GM23338 (cell line): ENCODE data around the gene AFF2. TPM values are rescaled to one million over a fixed set of nuclear protein-coding genes. Genes with fewer than 3 reads are reported as not detected.

Experiments
- ATAC-seq: fragments of 200-7000 bp; cut with Tn5 transposase; 3 replicates; pipeline ENCODE4 v1.9.1; 2020
- DNase-seq: peaks from one replicate; pipeline ENCODE4 v3.0.0-alpha.2; 2015; ENCODE audit warnings: low spot score
- H2AFZ ChIP-seq: fragments of 200-600 bp; sonication (generic); 2 replicates; pipeline ENCODE4 v1.8.0; 2016; ENCODE audit warnings: antibody characterized with exemption, mild to moderate bottlenecking, moderate library complexity
- H3F3A ChIP-seq: fragments of 200-600 bp; sonication (generic); replicated peaks from 2 replicates; pipeline ENCODE4 v1.8.0; 2017; ENCODE audit warnings: antibody characterized with exemption, mixed run types, low read depth
- H3K27ac ChIP-seq: fragments of 200-600 bp; sonication (generic); 2 replicates; pipeline ENCODE4 v1.6.1; 2016; ENCODE audit warnings: low read depth
- H3K27me3 ChIP-seq: fragments of 200-600 bp; sonication (generic); 2 replicates; pipeline ENCODE4 v1.8.0; 2016; ENCODE audit warnings: mild to moderate bottlenecking, mixed run types, moderate library complexity; ENCODE audit not compliant: insufficient read depth
- H3K36me3 ChIP-seq: fragments of 200-600 bp; sonication (generic); 2 replicates; pipeline ENCODE4 v1.8.0; 2016; ENCODE audit warnings: mild to moderate bottlenecking; ENCODE audit not compliant: insufficient read depth
- H3K4me1 ChIP-seq: fragments of 200-600 bp; sonication (generic); 2 replicates; pipeline ENCODE4 v1.8.0; 2016; ENCODE audit warnings: mild to moderate bottlenecking, moderate library complexity; ENCODE audit not compliant: insufficient read depth
- H3K4me2 ChIP-seq: fragments of 200-600 bp; sonication (generic); 2 replicates; pipeline ENCODE4 v1.7.1; 2017; ENCODE audit warnings: mixed run types
- H3K4me3 ChIP-seq: fragments of 200-600 bp; sonication (generic); 2 replicates; pipeline ENCODE4 v1.6.1; 2016; ENCODE audit warnings: mixed run types
- H3K79me2 ChIP-seq: fragments of 200-600 bp; sonication (generic); replicated peaks from 2 replicates; pipeline ENCODE4 v1.8.0; 2017; ENCODE audit warnings: mild to moderate bottlenecking; ENCODE audit not compliant: insufficient read depth
- H3K9me2 ChIP-seq: fragments of 200-600 bp; sonication (generic); 2 replicates; pipeline ENCODE4 v1.8.0; 2017; ENCODE audit not compliant: insufficient read depth
- H4K20me1 ChIP-seq: fragments of 200-600 bp; sonication (generic); replicated peaks from 2 replicates; pipeline ENCODE4 v1.8.0; 2017; ENCODE audit warnings: mild to moderate bottlenecking; ENCODE audit not compliant: insufficient read depth
- H3K27ac Mint-ChIP-seq: 2 replicates; pipeline ENCODE4 v1.8.0; 2020; ENCODE audit warnings: inconsistent platforms, mild to moderate bottlenecking, moderate library complexity, mixed read lengths
- H3K27me3 Mint-ChIP-seq: 3 replicates; pipeline ENCODE4 v1.8.0; 2022; ENCODE audit warnings: low read depth, mild to moderate bottlenecking, moderate library complexity, mixed read lengths, inconsistent platforms; ENCODE audit not compliant: insufficient read depth, poor library complexity
- H3K36me3 Mint-ChIP-seq: 3 replicates; pipeline ENCODE4 v1.8.0; 2021; ENCODE audit warnings: low read depth, mild to moderate bottlenecking, inconsistent platforms, moderate library complexity, mixed read lengths
- H3K4me1 Mint-ChIP-seq: 3 replicates; pipeline ENCODE4 v1.8.0; 2020; ENCODE audit warnings: mild to moderate bottlenecking, inconsistent platforms, mixed read lengths
- H3K4me3 Mint-ChIP-seq: 3 replicates; pipeline ENCODE4 v1.8.0; 2021; ENCODE audit warnings: moderate library complexity, mild to moderate bottlenecking, inconsistent platforms, mixed read lengths
- H3K9me3 Mint-ChIP-seq: 3 replicates; pipeline ENCODE4 v1.8.0; 2020; ENCODE audit warnings: moderate library complexity, mild to moderate bottlenecking, inconsistent platforms, mixed read lengths
- CREB1 ChIP-seq: fragments of 250-450 bp; sonication (Bioruptor Pico); IDR thresholded peaks from 2 replicates; pipeline ENCODE4 v1.5.0; 2020; ENCODE audit warnings: low read depth, mild to moderate bottlenecking, moderate library complexity
- CTCF ChIP-seq, 2 experiments: fragments of 200-600 bp in 1 of 2; sonication (generic) in 1 of 2; conservative IDR thresholded peaks; 2 replicates each; pipeline versions ENCODE4 v1.5.1 to v1.6.1; 2016 to 2017; ENCODE audit warnings: antibody characterized with exemption in 2 of 2, low read depth in 2 of 2, mild to moderate bottlenecking in 2 of 2, moderate library complexity in 1 of 2
- EZH2 ChIP-seq: fragments of 200-600 bp; sonication (generic); IDR thresholded peaks from one replicate; pipeline ENCODE4 v1.8.0; 2017; ENCODE audit warnings: antibody characterized with exemption, mild to moderate bottlenecking, low read depth; ENCODE audit not compliant: unreplicated experiment
- JUNB ChIP-seq: IDR thresholded peaks from one replicate; pipeline ENCODE4 v1.6.1; 2016; ENCODE audit warnings: antibody characterized with exemption; ENCODE audit not compliant: unreplicated experiment
- ZNF114 ChIP-seq: fragments of 250-450 bp; sonication (Bioruptor Pico); IDR thresholded peaks from 2 replicates; pipeline ENCODE4 v1.5.0; 2020; ENCODE audit warnings: mild to moderate bottlenecking, moderate library complexity
- ZNF462 ChIP-seq: fragments of 250-450 bp; sonication (Bioruptor Pico); IDR thresholded peaks from 2 replicates; pipeline ENCODE4 v1.5.0; 2020; ENCODE audit warnings: mild to moderate bottlenecking, moderate library complexity
- polyA plus RNA-seq: library from polyadenylated mRNA; unstranded; fragments of >200 nt; fragmentation: Nextera tagmentation; extraction: Ambion mirVana; gene quantifications from 2 replicates; pipeline ENCODE4 v1.2.1, GENCODE V29; 2016
- total RNA-seq: library from RNA; depleted of rRNA; stranded (reverse); fragments of >200 nt; shearing (Covaris generic); gene quantifications from 2 replicates; pipeline ENCODE4 v1.2.3, GENCODE V29; 2014
- TF ChIP-seq, protein P1 (sequence below): IDR thresholded peaks from one replicate; pipeline ENCODE4 v1.6.1; 2018; ENCODE audit warnings: antibody characterized with exemption; ENCODE audit not compliant: unreplicated experiment
- TF ChIP-seq, protein P2 (sequence below): IDR thresholded peaks from 2 replicates; pipeline ENCODE4 v1.6.1; 2016; ENCODE audit warnings: antibody characterized with exemption

Gene AFF2
- total and polyA plus RNA-seq, 2 experiments from 2014 or later = 1.6 to 5.8 TPM

DNA sequence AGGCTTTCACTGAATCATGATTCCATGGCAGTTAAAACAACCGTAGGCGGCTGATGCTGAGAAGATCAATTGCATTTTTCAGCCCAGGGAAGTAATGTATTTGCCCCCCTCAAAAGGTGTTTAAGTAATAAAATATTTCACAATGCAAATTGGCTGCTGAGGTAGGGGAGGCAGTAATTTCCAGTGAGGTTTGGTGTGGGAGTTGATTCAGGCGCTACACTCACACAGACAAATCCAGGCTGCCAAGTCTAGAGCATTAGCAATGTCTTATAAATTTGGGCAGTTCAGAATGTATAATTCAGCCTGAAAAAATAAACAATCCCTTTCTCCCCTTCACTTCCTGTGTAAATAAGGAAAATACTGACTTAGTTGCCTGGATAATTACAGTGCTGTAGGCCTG is 543.0 kb downstream of the AFF2 start (continued):
- TF ChIP-seq, protein P1, sequence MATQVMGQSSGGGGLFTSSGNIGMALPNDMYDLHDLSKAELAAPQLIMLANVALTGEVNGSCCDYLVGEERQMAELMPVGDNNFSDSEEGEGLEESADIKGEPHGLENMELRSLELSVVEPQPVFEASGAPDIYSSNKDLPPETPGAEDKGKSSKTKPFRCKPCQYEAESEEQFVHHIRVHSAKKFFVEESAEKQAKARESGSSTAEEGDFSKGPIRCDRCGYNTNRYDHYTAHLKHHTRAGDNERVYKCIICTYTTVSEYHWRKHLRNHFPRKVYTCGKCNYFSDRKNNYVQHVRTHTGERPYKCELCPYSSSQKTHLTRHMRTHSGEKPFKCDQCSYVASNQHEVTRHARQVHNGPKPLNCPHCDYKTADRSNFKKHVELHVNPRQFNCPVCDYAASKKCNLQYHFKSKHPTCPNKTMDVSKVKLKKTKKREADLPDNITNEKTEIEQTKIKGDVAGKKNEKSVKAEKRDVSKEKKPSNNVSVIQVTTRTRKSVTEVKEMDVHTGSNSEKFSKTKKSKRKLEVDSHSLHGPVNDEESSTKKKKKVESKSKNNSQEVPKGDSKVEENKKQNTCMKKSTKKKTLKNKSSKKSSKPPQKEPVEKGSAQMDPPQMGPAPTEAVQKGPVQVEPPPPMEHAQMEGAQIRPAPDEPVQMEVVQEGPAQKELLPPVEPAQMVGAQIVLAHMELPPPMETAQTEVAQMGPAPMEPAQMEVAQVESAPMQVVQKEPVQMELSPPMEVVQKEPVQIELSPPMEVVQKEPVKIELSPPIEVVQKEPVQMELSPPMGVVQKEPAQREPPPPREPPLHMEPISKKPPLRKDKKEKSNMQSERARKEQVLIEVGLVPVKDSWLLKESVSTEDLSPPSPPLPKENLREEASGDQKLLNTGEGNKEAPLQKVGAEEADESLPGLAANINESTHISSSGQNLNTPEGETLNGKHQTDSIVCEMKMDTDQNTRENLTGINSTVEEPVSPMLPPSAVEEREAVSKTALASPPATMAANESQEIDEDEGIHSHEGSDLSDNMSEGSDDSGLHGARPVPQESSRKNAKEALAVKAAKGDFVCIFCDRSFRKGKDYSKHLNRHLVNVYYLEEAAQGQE = no peak
- TF ChIP-seq, protein P2, sequence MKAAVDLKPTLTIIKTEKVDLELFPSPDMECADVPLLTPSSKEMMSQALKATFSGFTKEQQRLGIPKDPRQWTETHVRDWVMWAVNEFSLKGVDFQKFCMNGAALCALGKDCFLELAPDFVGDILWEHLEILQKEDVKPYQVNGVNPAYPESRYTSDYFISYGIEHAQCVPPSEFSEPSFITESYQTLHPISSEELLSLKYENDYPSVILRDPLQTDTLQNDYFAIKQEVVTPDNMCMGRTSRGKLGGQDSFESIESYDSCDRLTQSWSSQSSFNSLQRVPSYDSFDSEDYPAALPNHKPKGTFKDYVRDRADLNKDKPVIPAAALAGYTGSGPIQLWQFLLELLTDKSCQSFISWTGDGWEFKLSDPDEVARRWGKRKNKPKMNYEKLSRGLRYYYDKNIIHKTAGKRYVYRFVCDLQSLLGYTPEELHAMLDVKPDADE = no peak
- no peak for TF ChIP-seq ZNF114 (CRISPR knock-in tag)

DNA sequence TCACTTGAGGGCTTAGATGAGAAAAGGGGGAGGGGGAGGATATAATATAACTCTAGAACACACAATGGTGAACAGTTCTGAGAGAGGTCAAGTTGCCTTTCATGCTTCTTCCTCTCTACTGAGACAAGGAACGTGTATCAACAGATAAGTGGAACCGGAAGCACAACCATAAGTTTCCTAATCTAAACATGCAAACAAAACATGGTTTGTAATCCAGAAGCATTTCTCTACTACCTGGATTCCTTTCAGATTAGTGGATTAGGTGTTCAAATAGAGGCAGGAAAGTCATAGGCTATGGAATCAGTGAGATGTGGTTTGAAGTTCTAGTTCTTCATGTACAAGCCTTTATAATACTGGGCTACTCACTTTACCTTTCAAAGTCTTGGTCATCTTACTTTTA is 544.1 kb downstream of the AFF2 start:
- H3K79me2 ChIP-seq = no peaks in the 10 kb centered on the region
- Mint-ChIP-seq H3K27ac (no peak overlapping the region), H3K4me3 (no peak overlapping the region), H3K36me3 (no peaks in the 10 kb centered on the region), H3K27me3 (no peaks in the 10 kb centered on the region), H3K9me3 (no peaks in the 10 kb centered on the region), H3K4me1 (no peaks in the 10 kb centered on the region)
- no peak overlapping the region for H3K4me2 ChIP-seq
- H3K36me3 ChIP-seq = no peaks in the 10 kb centered on the region
- H3K9me2 ChIP-seq = no peaks in the 10 kb centered on the region
- H4K20me1 ChIP-seq = no peaks in the 10 kb centered on the region
- no peak overlapping the region for H2AFZ ChIP-seq
- ATAC-seq (no peak), DNase-seq (no peak)
- no peaks in the 10 kb centered on the region for H3K4me1 ChIP-seq
- no peaks in the 10 kb centered on the region for H3K27me3 ChIP-seq
- no peak overlapping the region for H3K27ac ChIP-seq
- H3F3A ChIP-seq = no peaks in the 10 kb centered on the region
- no peak overlapping the region for H3K4me3 ChIP-seq
- TF ChIP-seq JUNB (no peak), ZNF462 (no peak), CTCF (conservative IDR thresholded peaks at IDR 0.05; ENCODE audit: low read depth in 2 of 2) (no peak), EZH2 (no peak), CREB1 (no peak)
- TF ChIP-seq, protein P1 = no peak
